ENCODE data around the gene INF2.

The INF2 gene

DNA sequence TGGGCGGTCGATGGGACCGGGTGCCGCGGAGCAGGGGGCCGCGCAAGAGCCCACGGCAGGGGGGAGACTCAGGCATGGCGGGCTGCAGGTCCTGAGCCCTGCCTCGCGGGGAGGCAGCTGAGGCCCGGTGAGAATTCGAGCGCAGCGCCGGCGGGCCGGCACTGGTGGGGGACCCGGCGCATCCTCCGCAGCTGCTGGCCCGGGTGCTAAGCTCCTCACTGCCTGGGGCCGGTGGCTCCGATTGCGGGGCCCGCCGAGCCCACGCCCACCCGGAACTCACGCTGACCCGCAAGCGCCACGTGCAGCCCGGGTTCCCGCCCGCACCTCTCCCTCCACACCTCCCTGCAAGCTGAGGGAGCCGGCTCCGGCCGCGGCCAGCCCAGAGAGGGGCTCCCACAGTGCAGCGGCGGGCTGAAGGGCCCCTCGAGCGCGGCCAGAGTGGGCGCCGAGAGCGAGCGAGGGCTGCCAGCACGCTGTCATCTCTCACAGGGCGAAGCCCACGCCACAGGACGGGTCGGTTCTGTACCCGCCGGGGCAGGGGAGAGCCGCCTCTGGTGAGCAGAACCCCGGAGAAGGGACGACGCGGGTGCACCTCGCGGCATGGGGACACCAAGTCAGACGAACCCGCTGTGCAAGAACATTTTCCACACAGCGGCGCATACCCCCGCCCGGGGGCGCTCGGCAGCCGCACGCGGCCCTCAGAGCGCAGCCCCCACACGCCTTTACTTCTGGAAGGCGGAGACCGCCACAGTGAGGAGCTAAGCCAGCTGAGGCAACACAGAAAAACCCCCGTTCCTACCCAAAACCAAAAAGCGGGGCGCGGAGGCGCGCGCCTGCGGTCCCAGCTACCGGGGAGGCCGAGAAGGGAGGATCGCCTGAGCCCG lies 62.4 kb downstream of the INF2 start:
- DNase-seq (ENCODE audit: low read depth), result no peak

DNA sequence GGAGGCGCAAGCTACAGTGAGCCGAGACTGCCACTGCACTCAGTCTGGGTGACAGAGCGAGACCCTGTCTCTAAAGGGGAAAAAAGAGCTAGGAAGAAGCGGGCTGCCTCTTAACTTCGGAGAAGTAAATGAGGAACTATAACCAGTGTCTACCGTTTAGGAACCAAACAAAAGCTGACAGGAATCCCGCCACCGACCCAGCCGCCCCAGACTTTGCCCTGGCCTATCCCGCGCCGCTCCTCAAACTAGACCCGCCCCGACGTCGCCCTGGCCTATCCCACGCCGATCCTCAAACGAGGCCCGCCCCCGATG lies 63.0 kb downstream of the INF2 start:
- no peak for DNase-seq (ENCODE audit: low read depth)

DNA sequence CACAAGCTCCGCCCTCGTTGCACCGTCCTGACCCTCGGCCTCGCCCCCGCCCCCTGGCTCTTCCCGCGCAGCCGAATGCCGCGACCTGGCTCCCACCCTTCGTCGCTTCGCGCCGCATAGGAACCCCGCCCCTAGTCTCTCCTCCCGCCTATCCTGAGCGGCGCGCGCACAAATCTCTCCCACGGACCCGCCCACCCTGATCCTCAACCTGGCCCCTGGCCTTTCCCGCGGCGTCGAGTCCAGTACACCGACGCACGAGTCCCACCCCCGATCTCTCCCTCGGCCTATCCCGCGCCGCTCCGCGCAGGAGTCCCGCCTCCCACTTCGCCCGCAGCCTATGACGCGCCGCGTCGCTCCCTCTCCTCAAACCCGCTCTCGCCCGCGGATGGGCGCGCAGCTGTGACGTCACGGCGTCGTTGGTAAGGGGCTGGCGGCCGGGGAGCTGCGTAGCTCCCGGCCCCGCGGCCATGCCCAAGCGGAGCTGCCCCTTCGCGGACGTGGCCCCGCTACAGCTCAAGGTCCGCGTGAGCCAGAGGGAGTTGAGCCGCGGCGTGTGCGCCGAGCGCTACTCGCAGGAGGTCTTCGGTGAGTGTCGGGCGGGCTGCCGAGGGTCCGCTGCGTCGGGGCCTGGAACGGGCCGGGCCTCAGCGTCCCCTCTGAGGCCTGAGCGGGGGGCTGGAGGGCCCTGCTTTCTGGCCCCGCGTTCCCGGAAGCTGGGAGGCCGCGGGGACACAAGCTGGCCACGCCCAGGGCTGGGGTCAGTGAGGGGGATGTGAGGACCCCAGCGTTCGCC lies 63.5 kb downstream of the INF2 start, which contains the start of gene SIVA1:
TSS of gene SIVA1 (plus strand) at position 413 of the 793 bp plus-strand sequence. CDS start at position 468, 55 bp downstream.
- DNase-seq (ENCODE audit: low read depth), result peak; percentile 99

DNA sequence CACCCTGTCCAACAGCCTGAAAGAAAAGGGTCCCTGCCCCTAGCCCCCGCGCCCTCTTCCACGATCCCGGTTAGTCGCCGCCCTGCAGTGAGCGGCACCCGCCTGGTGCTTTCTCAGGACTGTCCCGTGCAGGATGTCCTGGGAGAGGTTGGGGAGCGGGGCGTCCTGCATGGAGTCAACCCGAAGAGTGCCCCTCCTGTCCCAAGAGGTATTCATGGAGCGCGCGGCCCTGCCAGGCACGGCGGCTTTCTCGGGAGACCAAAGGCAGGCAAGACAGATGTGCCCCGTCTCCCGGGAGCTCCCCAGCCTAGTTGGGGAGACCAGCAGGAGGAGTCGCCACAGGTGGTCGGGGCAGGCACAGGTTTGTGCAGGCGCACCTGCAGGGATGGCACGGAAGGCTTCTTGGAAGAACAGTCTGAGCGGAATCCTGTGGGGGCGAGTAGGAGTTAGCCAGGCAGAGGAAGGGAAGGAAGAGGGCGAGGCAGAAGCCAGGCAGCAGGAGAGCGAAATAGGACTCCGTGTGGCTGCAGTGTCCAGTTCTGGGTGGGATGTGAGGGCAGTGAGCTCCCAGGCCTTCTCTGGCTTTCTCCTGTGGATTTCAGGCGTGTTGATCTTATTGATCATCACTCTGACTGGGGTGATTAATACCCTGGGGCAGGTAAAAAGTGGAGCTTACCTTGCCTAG lies 64.3 kb downstream of the INF2 start:
- DNase-seq (ENCODE audit: low read depth), result no peak

DNA sequence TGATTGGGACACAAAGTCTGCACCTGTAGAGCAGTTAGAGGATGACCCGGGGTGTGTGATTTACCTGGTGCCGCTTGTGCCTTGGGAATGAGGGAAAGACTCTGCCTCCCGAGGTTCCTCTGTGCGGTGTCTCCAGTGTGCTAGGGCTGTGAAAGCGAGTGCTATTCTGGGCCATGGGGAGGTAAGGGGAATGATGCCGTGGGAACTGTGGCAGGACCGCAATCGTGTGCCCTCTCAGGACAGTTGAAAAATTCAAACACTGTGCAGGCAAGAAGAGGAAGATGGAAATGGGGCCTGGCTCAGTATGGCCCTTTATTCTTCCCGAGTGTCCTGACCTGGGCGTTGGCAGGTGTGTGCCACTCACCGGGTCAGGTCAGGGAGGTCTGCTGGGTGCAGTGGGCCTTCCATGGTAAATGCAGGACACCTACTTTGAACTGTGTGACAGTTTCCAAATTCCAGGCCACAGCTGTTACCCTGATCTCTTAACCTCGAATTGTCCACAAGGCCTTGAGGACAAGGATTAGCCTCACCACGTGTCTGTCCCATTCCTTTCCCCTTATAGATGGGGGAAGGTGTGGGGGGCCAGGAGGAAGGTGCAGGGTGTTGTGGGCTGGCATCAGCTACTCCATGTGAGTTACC lies 64.9 kb downstream of the INF2 start:
- no peak for DNase-seq (ENCODE audit: low read depth)

DNA sequence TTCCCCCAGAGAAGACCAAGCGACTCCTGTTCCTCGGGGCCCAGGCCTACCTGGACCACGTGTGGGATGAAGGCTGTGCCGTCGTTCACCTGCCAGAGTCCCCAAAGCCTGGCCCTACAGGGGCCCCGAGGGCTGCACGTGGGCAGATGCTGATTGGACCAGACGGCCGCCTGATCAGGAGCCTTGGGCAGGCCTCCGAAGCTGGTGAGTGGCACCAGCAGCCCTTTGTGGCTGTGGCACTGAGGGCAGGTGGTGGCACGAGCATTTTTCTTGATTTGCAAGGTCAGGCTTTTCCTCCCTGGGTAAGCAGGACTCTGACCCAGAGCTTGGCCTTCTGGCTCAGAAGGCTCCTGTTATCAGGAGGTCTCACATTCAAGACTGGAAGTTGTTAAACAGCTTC lies 66.2 kb downstream of the INF2 start:
- DNase-seq (ENCODE audit: low read depth), result no peak

DNA sequence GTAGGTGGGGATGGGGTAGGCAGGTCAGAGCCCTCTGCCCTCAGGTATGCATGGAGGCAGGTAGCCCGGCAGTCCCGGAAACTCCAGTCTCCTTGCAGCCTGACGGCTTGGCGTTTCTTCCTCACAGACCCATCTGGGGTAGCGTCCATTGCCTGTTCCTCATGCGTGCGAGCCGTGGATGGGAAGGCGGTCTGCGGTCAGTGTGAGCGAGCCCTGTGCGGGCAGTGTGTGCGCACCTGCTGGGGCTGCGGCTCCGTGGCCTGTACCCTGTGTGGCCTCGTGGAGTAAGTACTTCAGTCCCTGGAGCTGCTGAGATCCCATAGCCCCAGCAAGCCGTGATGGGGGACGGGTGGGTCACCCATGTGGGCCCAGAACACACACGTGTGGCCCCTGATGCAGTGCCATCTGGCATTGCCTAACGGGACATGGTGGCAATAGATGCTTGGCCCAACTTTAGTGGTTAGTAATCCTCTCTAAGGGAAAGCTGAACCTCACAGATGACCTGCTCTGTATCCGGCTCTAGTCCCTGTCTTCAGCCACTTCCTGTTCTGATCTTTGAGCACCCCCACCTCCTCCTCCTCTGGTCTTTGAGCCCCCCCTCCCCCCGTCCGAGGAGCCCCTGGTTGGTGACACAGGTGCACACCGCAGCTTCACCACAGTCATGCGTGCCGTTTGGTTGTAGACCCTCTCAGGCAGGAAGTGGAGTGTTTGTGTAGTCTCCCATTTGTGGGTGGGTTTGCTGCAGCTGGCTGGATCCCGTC lies 67.2 kb downstream of the INF2 start:
- no peak for DNase-seq (ENCODE audit: low read depth)

DNA sequence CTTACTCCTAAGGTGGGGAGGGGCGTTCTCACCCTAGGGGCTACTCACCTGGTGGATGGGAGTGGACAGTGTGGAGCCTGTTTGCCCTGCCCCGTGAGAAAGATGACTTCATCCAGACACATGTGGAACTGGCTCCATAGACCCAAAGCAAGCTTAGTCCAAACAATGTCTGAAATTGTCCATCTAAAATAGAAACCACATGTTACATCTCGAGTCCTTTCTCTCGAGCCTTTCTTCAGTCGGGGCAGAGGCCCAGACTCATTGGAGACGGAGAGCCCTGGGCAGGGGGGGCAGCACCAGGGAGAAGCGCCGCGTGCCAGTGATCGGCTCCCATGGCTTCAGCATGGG lies 67.8 kb downstream of the INF2 start:
- DNase-seq (ENCODE audit: low read depth), result no peak

DNA sequence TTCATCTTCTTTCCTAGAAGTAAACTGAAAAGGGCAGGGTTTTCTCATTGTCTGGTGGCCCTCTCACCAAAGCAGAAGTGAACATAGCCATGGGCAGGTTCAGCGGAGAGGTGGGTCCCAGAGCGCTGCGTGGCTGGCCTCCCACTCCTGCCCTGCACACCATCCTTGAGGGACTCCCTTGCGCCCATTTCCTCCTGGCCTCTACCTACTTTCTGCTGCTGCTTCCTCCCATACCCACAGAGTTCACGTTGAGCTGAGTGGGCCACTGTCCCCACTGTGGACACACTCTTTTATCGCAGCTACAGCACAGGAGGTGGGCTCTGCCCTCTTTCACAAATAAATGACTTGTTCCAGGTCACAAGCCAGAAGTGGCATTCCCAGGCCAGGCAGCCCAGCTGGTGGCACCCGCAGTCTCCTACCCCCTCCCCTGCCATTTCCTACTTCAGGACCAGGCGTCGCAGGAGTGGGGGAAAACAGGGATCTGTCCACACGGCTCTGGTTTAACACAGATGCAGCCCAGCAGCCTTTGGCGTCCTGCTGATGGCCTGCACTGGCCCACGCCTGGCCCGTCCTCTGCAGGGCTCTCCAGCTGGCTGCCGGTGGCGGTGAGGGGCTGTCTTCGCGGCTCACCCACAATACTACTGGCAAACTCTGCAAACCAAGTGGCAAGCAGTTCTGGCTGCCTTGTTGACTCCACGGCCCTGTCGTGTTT lies 68.4 kb downstream of the INF2 start:
- DNase-seq (ENCODE audit: low read depth), result no peak

DNA sequence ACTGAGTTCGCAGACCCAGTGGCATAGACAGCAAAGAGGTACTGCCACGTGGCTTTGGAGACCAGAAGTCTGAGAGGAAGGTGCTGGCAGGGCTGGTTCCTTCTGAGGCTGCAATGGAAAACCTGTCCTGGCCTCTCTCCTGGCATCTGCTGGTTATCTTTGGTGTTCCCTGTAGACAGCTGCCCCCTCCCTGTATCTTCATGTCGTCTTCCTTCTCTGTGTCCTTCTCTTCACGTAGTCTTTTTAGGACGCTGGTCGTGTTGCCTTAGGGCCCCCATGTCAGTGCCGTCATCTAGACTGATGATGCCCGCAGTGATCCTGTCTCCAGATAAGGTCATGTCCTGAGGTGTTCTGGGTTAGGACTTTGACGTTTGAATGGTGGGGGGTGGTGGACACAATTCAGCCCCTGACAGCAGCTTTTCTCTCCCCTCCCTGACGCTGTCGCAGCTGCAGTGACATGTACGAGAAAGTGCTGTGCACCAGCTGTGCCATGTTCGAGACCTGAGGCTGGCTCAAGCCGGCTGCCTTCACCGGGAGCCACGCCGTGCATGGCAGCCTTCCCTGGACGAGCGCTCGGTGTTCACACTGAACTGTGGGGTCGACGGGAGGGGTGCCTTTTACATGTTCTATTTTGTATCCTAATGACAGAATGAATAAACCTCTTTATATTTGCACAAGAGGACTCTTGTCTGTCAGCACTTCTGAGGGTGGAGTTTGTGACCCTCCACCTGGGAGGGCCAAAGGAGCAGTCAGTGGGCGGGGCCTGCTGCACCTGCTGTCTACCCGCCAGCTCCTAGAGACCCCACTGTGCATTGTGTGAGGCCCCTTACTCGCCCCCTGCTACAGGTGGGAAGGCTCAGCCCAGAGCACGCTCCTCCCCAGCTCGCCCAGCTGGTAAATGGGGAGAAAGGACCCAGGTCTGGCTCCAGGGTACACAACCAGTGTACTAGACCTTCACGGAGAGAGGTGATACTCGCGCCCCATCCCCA lies 69.9 kb downstream of the INF2 start:
- no peak for DNase-seq (ENCODE audit: low read depth)

DNA sequence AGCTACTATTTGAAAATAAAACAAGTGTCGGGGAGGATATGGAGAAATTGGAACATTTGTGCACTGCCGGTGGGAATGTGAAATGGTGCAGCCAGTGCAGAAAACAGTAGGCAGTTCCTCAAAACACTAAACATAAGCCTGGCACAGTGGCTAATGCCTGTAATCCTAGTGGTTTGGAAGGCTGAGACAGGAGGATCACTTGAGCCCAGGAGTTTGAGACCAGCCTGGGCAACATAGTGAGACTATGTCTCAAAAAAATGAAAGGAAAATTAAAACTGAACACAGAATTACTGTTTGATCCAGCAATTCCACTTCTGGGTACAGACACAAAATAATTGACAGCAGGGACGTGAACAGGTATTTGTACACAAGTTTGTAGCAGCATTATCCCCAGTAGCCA lies 76.1 kb downstream of the INF2 start:
- no peak for DNase-seq (ENCODE audit: low read depth)

DNA sequence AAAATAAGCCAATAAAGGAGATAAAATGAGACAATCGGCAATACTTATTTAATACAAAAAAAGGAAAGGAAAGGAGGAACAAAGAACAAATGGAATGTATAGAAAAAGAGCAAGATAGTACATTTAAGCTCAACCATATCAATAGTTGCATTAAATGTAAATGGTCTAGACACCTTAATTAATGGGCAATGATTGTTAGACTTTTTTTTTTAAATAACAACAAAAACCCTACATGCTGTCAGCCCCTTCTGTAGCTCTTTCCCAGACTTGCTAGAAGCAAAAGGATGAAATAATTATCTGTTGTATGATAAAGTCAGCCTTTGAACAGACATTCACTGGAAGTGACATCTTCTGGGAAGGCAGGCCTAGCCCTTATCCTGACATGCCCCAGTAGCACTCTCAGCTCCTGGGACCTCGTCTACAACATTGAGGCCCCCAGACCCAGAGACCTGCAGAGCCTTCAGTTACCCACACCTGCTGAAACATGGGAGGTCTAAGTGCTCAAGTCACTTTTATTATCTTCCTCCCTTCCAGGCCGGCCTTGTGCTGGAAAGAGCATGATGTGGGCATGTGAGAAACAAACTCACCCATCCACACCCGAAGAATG lies 76.9 kb downstream of the INF2 start:
- no peak for DNase-seq (ENCODE audit: low read depth)

DNA sequence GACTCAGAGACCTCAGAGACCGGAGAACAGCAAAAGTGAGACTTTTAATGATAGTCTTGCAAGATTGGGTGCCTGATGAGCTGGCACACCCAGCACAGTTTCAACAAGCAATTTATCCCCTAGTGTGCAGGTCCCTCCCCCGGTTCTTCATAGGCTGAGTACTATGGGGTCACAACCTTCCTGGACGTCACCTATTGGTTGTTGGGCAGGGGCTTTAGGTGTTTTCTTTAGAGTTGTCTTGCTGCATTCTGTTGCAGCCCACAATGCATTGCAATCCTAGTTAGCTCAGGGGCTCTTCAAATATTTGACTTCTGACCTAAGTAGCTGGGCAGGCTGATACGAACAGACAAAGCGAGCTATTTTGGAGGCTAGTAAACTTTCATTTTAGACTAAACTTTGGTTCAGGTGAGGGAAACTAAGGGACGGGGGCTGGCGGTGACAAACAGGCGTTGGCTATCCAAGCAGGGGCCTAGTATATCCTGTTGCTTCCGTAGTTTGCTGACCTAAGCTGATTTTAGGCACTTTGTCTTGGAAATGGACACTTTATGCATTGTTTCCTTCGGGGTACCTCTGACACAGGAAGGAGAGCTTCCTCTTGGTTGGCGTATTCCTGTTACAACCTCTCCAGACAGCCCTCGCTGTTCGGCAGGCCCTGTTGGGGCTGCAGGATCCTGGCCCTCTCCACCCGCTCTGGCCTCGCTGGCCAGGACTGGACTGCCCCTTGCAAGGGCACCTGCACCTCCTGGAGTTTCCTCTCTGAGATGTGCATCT lies 77.6 kb downstream of the INF2 start:
- DNase-seq (ENCODE audit: low read depth), result no peak

DNA sequence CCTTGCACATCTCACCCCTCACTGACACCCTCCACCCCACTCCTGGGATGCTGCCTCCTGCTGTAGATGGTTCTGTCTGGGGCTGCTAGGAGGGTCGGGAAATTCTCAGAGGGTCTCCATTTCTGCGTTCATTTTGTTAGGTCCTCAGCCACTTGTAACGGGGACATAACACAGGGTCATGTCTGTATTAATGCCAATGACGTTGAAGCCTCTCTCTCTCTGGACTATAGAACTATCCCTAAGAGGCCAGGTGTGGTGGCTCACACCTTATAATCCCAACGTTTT lies 78.2 kb downstream of the INF2 start:
- no peak for DNase-seq (ENCODE audit: low read depth)

DNA sequence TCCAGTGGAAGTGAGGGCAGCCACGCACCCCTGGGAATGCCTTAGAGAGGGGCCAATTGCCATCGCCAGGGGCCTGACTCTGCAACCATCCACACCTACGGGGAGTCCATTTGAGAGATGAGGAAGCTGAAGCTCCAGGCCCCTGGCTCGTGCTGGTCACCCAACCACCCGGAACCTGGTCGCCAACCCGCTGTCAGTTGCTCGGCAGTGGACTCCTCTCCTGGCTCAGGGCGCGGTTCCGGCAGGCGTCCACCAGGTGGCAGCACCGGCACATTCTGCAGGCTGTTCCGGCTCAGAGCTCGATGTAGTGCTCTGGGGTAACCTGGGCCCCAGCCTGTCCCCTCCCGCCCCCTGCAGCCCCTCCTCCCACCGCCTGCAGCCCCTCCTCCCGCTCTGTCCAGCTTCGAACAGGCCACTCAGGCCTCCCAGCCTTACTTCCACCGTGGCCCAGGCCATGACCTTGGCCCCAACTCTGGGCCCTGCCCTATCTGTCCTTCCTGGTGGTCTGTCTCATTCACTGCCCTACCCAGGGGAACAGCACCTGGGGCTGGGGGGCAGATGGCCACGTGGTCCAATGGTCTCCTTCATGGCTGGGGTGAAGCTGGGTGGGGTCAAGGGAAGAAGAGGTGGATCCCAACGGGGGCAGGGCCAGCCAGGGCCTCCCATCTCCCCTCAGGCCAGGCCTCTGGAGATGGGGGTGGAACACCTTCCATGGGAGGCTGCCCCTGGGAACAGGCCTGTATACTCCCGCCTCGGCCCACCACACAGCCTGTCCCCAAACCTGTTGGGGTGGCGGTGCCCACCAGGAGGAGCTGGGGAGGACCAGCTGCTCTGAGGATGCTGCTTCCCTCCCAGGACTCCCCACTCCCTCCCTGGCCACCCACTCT lies 79.3 kb downstream of the INF2 start:
- peak; percentile 84 for DNase-seq (ENCODE audit: low read depth)

DNA sequence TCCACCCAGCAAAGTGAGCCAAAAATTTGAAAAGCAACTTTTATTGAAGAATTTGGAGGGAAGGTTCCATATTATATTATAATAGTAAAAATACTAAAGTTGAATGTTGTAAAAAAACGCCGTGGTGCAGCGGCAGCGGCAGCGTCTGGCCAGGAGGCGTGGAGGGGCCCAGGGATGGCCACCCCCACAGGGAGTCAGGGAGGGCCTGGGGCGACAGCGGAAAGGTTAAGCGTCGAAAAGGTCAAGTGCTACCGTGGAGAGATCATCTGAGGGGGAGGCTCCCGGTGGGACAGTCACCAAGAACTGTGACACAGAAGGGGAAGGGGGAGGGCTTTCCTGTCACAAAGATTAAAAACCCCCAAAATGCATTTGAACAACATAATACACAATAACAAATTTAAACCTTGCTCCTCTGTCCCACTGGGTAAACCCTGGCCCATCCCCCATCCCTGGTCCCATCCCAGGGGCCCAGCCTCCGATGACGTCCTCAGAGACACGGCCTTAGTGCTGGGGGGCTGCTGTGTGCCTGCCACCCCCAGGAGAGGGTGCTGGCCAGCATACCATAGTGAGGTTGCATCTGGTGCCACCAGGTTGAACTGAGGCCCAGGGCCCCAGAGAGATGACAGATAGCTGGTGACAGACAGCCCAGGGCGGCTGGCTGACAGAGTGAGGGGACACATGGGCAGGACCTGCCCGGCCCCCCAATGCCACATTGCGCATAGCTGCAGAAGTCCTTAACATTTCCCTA lies 80.1 kb downstream of the INF2 start:
- no peak for DNase-seq (ENCODE audit: low read depth)

DNA sequence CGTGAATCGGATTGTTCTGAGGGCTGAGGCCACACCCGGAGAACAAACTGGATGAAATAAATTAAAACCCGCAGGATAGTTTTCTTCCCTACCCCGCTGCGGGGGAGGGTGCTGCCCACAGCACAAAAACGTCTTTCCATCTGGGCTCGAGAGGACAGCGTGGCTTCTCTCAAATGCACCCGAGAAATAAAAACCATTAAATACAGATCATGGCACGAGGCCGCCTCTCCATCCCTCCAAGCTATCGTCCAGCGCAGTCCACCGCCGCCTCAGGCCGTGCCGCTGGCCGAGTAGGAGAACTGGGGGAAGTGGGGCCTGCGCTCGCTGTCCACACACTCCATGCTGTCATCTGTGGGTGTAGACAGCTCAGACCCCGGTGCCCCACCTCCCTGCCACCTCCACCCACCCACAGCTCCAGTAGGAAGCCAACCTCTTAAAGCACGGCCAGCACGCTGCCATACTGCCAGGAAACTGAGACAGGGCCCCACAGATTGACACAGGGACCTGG lies 80.7 kb downstream of the INF2 start:
- DNase-seq (ENCODE audit: low read depth), result no peak
